Right lobe of liver (tissue), 4 donors: ENCODE results near the gene SINHCAF.

Experiments
- POLR2A ChIP-seq: fragments of 450-650 bp; IDR thresholded peaks from one replicate; pipeline ENCODE4 v1.6.1; 2017; ENCODE audit warnings: antibody characterized with exemption, mild to moderate bottlenecking
- TF ChIP-seq, protein P1 (sequence below), 4 donors: fragments of 200-600 bp in 3 of 4; fragments of 450-650 bp in 1 of 4; IDR thresholded peaks; one replicate each; pipeline versions ENCODE4 v1.5.1 to v1.8.0; 2016 to 2022; ENCODE audit warnings: antibody characterized with exemption in 4 of 4, mild to moderate bottlenecking in 2 of 4
- donor health status: DM: no; HTN: no; CAD: no.
- donor health status: DM: no; HTN: no; CAD: no.
- donor health status: DM: no; HTN: yes; CAD: no.

GRCh38 chr12:31369712-31370521 is 44.0 kb upstream of the SINHCAF start:
- TF ChIP-seq POLR2A, result no peak
- TF ChIP-seq, protein P1, sequence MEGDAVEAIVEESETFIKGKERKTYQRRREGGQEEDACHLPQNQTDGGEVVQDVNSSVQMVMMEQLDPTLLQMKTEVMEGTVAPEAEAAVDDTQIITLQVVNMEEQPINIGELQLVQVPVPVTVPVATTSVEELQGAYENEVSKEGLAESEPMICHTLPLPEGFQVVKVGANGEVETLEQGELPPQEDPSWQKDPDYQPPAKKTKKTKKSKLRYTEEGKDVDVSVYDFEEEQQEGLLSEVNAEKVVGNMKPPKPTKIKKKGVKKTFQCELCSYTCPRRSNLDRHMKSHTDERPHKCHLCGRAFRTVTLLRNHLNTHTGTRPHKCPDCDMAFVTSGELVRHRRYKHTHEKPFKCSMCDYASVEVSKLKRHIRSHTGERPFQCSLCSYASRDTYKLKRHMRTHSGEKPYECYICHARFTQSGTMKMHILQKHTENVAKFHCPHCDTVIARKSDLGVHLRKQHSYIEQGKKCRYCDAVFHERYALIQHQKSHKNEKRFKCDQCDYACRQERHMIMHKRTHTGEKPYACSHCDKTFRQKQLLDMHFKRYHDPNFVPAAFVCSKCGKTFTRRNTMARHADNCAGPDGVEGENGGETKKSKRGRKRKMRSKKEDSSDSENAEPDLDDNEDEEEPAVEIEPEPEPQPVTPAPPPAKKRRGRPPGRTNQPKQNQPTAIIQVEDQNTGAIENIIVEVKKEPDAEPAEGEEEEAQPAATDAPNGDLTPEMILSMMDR (IDR thresholded peaks at IDR 0.05), result no peak
